Activated CD4-positive, alpha-beta memory T cell treated with anti-CD3 and anti-CD28 coated beads for 36 hours (primary cell): ENCODE measurements around the gene LRRC28. TPM values are rescaled to one million over a fixed set of nuclear protein-coding genes. Genes with fewer than 3 reads are reported as not detected.

ENCODE experiments used
- CTCF ChIA-PET: fragments of 350-600 bp; sonication (Branson Sonifier 250); formaldehyde crosslinking; loops from one replicate; lab custom pipeline; 2021; ENCODE audit warnings: antibody characterized with exemption, inconsistent platforms; lab: Charles Lee
- POLR2A ChIA-PET: fragments of 350-600 bp; sonication (Branson Sonifier 250); formaldehyde crosslinking; loops from one replicate; lab custom pipeline; 2021; ENCODE audit warnings: antibody characterized with exemption; lab: Charles Lee
- DNase-seq: peaks from one replicate; pipeline ENCODE4 v3.0.0-alpha.2; 2020
- H3K27ac Mint-ChIP-seq: one replicate; pipeline ENCODE4 v1.8.0; 2021; ENCODE audit warnings: mixed read lengths
- H3K27me3 Mint-ChIP-seq: one replicate; pipeline ENCODE4 v1.8.0; 2021; ENCODE audit warnings: mixed read lengths
- H3K36me3 Mint-ChIP-seq: one replicate; pipeline ENCODE4 v1.8.0; 2021; ENCODE audit warnings: mixed read lengths
- H3K4me1 Mint-ChIP-seq: one replicate; pipeline ENCODE4 v1.8.0; 2021; ENCODE audit warnings: low read depth, mixed read lengths
- H3K4me3 Mint-ChIP-seq: one replicate; pipeline ENCODE4 v1.8.0; 2021; ENCODE audit warnings: mild to moderate bottlenecking, mixed read lengths
- H3K9me3 Mint-ChIP-seq: one replicate; pipeline ENCODE4 v1.8.0; 2021; ENCODE audit warnings: mixed read lengths
- intact Hi-C: fragments of 100-400 bp; cut with micrococcal nuclease; formaldehyde crosslinking; loops from one replicate; pipeline ENCODE4 v1.15.1; 2023
- total RNA-seq, 2 experiments: library from RNA; stranded (reverse); gene quantifications; one replicate each; pipeline ENCODE4 v1.2.3, GENCODE V29; 2021

The LRRC28 gene
- total RNA-seq, 2 experiments from 2014 or later = 21.5 to 22.6 TPM

DNA sequence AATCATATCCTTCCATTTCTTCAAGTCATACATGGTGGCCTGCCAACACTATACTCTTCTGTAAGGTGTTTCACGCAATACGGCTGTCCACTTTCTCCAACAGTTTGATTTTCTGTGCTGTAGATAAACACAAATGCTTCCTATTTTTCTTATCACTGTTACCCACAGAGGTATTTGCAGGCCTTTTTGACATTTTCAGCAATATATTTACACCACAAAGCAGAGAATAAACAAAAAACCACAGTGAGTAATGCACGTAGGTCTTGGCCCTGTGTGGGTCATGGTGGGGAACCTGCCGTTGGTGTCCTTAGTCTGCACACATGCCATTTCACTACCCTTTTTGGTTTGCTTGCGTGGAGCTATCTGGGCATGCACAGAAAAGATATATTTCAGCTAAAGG, 59.5 kb downstream of the LRRC28 start:
- Mint-ChIP-seq H3K27me3 (no peaks in the 10 kb centered on the region), H3K36me3 (peaks cover 18% of the 10 kb centered on the region), H3K4me1 (no peaks in the 10 kb centered on the region), H3K9me3 (peaks cover 15% of the 10 kb centered on the region), H3K4me3 (no peak overlapping the region), H3K27ac (no peak overlapping the region)
- intact Hi-C loops = no loop called here
- CTCF ChIA-PET = interaction anchor here (0.6 kb wide), 1 partner anchor 208 kb away, joined by 3 read pairs; no protein-coding TSS in a partner anchor
- POLR2A ChIA-PET = no interaction called here
- no peak for DNase-seq

DNA sequence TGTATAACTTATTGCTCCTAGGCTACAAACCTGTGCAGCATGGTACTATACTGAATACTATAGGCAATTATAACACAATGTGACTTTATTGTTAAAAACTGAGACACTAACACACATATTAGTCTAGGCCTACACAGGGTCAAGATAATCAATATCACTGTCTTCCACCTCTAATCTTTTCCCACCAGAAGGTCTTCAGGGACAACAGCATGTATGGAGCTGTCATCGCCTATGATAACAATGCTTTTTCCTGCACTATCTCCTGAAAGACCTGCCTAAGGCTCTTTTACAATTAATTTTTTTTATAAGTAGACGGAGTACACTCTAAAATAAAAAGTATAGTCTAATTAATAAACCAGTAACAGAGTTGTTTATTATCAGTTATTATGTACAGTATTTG, 60.9 kb downstream of the LRRC28 start:
- intact Hi-C loops = no loop called here
- no peak for DNase-seq
- H3K36me3 Mint-ChIP-seq = peaks cover 18% of the 10 kb centered on the region
- ChIA-PET CTCF (interaction anchor here (1.2 to 1.5 kb wide), 2 partner anchors 39 to 392 kb away, joined by 5 read pairs; no protein-coding TSS in a partner anchor), POLR2A (no interaction called here)
- H3K9me3 Mint-ChIP-seq = peaks cover 15% of the 10 kb centered on the region
- H3K4me3 Mint-ChIP-seq = no peak overlapping the region
- no peaks in the 10 kb centered on the region for H3K4me1 Mint-ChIP-seq
- H3K27ac Mint-ChIP-seq = no peak overlapping the region
- H3K27me3 Mint-ChIP-seq = no peaks in the 10 kb centered on the region

DNA sequence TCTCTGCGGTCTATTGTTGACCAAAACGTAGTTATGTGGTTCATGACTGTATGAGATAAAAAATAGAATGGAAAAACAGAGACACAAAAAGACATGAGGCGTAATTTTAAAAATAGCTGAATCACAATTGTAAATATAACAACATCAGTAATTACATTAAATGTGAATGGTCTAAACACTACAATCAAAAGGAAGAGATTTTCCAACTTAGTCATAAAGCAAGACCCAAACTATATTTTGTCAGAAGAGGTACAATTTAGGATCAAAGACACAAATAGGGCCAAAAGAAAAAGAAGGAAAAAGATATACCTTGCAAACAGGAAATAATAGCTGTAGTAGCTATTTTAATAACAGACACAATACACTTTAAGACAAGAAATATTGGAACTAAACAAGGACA, 61.5 kb downstream of the LRRC28 start:
- ChIA-PET CTCF (interaction anchor here (1.2 to 1.5 kb wide), 2 partner anchors 40 to 392 kb away, joined by 5 read pairs; no protein-coding TSS in a partner anchor), POLR2A (no interaction called here)
- intact Hi-C loops = no loop called here
- peaks cover 18% of the 10 kb centered on the region for H3K36me3 Mint-ChIP-seq
- H3K4me3 Mint-ChIP-seq = no peak overlapping the region
- H3K4me1 Mint-ChIP-seq = no peaks in the 10 kb centered on the region
- H3K27ac Mint-ChIP-seq = no peak overlapping the region
- H3K9me3 Mint-ChIP-seq = peaks cover 15% of the 10 kb centered on the region
- H3K27me3 Mint-ChIP-seq = no peaks in the 10 kb centered on the region
- no peak for DNase-seq

DNA sequence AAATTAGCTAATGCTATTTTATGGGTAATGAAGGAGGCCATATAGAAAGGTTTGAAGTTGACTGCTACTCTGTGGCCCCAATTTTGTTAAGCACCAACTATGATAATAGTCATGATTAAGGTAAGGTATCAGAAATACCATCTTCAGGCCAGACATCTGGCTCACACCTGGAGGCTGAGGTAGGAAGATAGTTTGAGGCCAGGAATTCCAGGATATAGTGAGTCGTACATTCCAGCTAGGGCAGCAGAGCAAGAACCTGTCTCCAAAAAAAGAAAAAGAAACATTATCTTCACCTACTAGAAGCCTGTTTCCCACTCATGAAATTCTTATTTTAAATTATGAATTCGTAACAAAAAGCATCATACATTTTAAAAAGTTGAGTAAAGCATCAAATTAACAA, 64.4 kb downstream of the LRRC28 start:
- no peak for DNase-seq
- no peak overlapping the region for H3K27ac Mint-ChIP-seq
- ChIA-PET CTCF (no interaction called here), POLR2A (no interaction called here)
- no peak overlapping the region for H3K4me3 Mint-ChIP-seq
- no peaks in the 10 kb centered on the region for H3K4me1 Mint-ChIP-seq
- H3K9me3 Mint-ChIP-seq = peaks cover 15% of the 10 kb centered on the region
- H3K36me3 Mint-ChIP-seq = peaks cover 16% of the 10 kb centered on the region
- no peaks in the 10 kb centered on the region for H3K27me3 Mint-ChIP-seq
- intact Hi-C loops = no loop called here

DNA sequence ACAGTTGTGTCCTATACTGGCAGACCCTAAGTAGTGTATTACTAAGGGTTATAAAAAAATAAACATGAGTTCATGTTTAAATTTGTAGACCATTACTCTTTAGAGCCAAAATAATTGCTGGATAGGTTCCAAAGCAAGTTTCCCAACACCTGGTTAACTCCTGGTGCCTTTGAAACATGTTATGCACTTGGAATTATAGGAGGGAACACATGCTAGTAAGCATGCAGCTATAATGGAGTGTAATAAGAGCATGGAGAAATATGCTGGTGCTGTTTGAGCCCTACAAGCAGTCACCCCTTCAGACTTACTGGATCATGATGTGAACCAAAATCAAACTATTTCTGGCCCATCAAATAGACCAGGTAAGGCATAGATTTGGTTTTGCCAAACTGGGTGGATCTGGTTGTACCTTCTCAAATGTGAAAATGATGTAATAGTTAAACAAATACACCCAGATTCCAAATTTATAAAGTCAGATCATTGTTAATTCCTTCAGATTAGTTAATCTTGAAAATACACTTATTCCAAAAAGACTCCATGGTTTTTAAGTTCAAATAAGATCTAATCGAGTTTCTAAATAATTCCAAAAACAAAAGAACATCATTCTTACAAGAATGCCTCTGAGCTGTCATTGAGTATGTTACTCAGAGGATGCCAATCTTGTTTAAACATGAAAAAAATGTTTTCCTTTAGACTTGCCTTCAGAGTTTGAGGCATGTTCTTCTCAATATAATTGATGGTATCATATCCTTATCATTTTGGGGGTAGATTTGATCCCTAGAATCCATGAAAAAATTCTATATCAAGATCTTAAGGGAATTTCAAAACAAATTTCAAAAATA, 69.3 kb downstream of the LRRC28 start:
- intact Hi-C loops = no loop called here
- ChIA-PET POLR2A (no interaction called here), CTCF (no interaction called here)
- Mint-ChIP-seq H3K36me3 (no peaks in the 10 kb centered on the region), H3K4me1 (peaks cover 8% of the 10 kb centered on the region), H3K27ac (no peak overlapping the region), H3K27me3 (no peaks in the 10 kb centered on the region), H3K9me3 (no peaks in the 10 kb centered on the region), H3K4me3 (no peak overlapping the region)
- no peak for DNase-seq

DNA sequence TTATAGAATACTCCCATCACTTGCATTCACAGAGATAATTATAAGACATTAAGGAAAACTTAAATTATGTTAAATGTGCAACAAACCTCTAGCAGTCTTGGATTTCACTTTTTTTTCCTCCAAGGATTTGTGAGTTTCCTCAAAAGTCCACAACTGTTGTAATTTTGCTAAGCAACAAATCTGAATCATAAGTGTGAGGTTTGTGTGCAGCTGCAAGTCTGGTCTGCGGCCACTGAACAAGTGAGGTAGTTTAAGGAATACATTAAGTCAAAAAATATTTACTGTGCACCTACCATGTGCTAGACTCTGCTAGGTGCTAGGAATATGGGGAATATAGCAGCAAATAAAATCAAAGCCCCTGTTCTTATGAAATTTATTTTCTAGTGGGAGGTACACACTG, 70.2 kb downstream of the LRRC28 start:
- Mint-ChIP-seq H3K27me3 (no peaks in the 10 kb centered on the region), H3K9me3 (no peaks in the 10 kb centered on the region), H3K36me3 (no peaks in the 10 kb centered on the region), H3K27ac (no peak overlapping the region), H3K4me1 (peaks cover 8% of the 10 kb centered on the region), H3K4me3 (no peak overlapping the region)
- intact Hi-C loops = no loop called here
- ChIA-PET POLR2A (no interaction called here), CTCF (no interaction called here)
- no peak for DNase-seq

DNA sequence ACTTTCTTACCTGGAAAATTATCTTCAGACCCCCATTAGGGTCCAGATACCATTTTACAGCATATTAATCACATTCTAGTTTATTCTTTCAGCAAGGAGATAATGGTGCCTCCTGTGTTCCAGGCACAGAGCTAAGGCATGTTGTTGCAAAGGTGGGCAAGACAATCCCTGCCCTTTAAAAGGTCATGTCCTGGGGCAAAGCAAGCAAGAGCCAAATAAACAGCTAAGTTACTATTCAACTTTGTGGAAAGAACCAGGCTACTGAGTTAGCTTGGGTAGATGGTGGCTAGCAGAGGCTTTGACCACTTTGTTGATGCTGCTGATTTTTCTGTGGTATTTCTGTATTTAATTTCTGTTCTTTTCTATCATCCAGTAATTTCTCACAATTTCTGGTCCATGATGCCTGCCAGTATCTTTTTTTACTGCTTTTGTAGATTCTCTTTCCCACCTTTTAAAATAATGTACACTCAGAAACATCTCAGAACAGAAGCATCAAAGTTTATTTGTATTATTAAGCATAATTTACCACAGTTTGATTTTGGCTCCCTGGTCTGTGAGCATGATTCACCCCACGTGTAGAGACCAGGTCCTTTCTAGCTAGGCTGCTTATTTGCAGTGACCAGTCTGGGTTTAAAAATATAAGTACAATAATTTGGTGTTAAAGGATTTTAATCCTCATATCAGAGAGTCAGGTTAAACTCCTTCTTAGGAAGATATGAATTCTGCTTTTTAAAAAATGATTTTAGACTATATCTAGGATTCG, 71.5 kb downstream of the LRRC28 start:
- H3K27ac Mint-ChIP-seq = no peak overlapping the region

DNA sequence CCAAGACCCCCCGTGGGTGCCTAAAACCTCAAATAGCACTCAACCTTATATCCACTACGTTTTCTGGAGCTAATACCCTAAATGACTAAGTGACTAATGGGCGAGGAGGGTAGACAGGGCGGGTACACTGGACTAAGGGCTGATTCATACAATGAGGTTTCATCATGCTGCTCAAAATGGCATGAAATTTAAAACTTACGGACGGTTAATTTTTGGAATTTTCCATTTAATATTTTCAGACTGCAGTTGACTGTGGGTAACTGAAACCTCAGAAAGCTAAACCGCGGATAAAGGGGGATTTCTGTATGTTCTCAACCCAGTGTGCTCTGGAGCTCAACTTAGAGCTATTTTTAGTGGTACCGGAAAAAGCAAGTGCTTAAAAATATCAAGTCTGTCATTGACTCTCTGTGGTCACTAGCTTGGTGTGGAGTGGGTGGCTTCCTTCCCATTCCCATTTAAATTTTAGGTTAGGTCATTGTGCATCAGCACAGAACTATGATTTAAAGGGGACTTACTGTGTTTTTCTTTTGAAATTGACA, 72.9 kb downstream of the LRRC28 start:
- no peaks in the 10 kb centered on the region for H3K27me3 Mint-ChIP-seq
- no peaks in the 10 kb centered on the region for H3K9me3 Mint-ChIP-seq
- POLR2A ChIA-PET = no interaction called here
- no peak overlapping the region for H3K4me3 Mint-ChIP-seq
- CTCF ChIA-PET = interaction anchor here (1.1 to 1.2 kb wide), 3 partner anchors 9 to 380 kb away, joined by 3 read pairs; no protein-coding TSS in a partner anchor
- H3K27ac Mint-ChIP-seq = no peak overlapping the region
- H3K4me1 Mint-ChIP-seq = peaks cover 8% of the 10 kb centered on the region
- DNase-seq = peak; percentile 44
- intact Hi-C loops = loop anchor here (1.0 kb wide), 1 partner anchor 73 kb away; the partner anchor contains the start of gene LRRC28
- H3K36me3 Mint-ChIP-seq = no peaks in the 10 kb centered on the region

More for the DNA sequence above, 71.5 kb downstream of the LRRC28 start:
- ChIA-PET POLR2A (no interaction called here), CTCF (no interaction called here)
- intact Hi-C loops = no loop called here
- no peaks in the 10 kb centered on the region for H3K27me3 Mint-ChIP-seq
- DNase-seq = no peak
- no peaks in the 10 kb centered on the region for H3K9me3 Mint-ChIP-seq
- no peak overlapping the region for H3K4me3 Mint-ChIP-seq
- peaks cover 8% of the 10 kb centered on the region for H3K4me1 Mint-ChIP-seq
- no peaks in the 10 kb centered on the region for H3K36me3 Mint-ChIP-seq

DNA sequence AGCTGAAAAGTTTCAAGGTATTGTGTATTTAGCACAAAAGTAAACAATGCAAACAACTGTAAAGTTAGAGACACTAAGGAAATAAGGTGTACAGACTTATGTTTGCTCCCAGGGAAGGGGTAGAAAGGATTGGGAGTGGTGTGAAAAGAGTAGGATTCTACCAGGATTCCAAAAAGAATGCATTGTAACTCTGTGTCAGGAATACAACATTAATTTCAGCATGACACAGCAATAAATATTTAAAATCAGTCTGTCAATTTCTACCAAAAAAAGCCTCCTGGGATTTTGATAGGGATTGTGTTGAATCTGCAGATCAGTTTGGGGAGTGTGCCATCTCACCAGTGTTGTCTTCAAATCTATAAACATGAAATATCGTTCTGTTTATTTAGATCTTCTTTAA, 73.4 kb downstream of the LRRC28 start:
- intact Hi-C loops = loop anchor here (1.0 kb wide), 1 partner anchor 73 kb away; the partner anchor contains the start of gene LRRC28
- DNase-seq = no peak
- Mint-ChIP-seq H3K27me3 (no peaks in the 10 kb centered on the region), H3K4me1 (peaks cover 8% of the 10 kb centered on the region), H3K27ac (no peak overlapping the region), H3K4me3 (no peak overlapping the region), H3K9me3 (no peaks in the 10 kb centered on the region), H3K36me3 (no peaks in the 10 kb centered on the region)
- ChIA-PET CTCF (interaction anchor here (1.2 kb wide), 1 partner anchor 52 kb away, joined by 3 read pairs; no protein-coding TSS in a partner anchor), POLR2A (no interaction called here)

DNA sequence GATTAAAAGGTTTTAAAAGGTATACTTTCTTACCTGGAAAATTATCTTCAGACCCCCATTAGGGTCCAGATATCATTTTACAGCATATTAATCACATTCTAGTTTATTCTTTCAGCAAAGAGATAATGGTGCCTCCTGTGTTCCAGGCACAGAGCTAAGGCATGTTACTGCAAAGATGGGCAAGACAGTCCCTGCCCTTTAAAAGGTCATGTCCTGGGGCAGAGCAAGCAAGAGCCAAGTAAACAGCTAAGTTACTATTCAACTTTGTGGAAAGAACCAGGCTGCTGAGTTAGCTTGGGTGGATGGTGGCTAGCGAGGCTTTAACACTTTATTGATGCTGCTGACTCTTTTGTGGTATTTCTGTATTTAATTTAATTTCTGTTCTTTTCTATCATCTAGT, 75.0 kb downstream of the LRRC28 start:
- H3K36me3 Mint-ChIP-seq = no peaks in the 10 kb centered on the region
- H3K4me1 Mint-ChIP-seq = peaks cover 8% of the 10 kb centered on the region
- POLR2A ChIA-PET = no interaction called here
- no peak for DNase-seq
- no peak overlapping the region for H3K4me3 Mint-ChIP-seq
- H3K27ac Mint-ChIP-seq = no peak overlapping the region
- H3K9me3 Mint-ChIP-seq = no peaks in the 10 kb centered on the region
- intact Hi-C loops = no loop called here
- H3K27me3 Mint-ChIP-seq = no peaks in the 10 kb centered on the region
- CTCF ChIA-PET = no interaction called here

DNA sequence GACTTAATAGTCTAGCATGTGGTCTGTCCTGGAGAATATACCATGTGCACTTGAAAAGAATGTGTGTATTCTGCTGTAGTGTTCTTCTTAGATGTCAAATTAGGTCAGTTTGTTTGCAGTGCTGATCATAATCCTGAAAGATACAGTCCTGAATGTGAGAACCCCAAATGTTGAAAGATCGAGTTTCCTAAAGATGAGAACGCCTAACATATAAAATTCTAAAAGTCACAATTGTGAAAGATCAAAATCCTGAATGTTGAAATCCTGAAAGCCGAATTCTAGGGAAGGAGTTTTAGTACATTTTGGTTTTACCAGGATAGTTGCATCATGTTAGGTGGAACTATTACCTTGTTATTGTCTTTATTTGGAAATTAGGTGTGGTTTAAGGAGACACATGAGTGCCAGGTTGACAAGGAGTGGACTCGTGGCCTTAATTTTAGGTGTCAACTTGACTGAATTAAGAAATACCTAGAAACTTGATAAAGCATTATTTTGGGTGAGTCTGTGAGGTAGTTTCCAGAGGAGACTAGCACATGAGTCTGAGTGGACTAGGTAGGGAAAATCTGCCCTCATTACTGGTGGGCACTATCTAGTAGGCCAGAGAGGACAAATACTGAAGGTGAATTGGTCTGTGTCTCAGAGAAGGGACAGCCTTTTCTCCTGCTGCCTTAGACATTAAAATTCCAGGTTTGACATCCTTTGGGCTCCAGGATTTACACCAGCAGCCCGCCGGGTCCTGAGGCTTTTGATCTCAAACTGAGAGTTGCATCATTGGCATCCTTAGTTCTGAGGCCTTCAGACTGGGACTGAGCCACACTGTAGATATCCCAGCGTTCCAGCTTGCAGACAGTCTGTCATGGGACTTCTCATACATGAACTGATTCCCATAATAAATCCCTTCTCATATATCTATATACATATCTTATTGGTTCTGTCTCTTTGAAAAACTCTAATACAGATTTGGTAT, 77.1 kb downstream of the LRRC28 start:
- ChIA-PET CTCF (no interaction called here), POLR2A (no interaction called here)
- intact Hi-C loops = no loop called here
- H3K4me1 Mint-ChIP-seq = peaks cover 10% of the 10 kb centered on the region
- H3K27ac Mint-ChIP-seq = no peak overlapping the region
- no peaks in the 10 kb centered on the region for H3K36me3 Mint-ChIP-seq
- no peak overlapping the region for H3K4me3 Mint-ChIP-seq
- DNase-seq = no peak
- H3K27me3 Mint-ChIP-seq = no peaks in the 10 kb centered on the region
- H3K9me3 Mint-ChIP-seq = no peaks in the 10 kb centered on the region
